Hepatocyte (in vitro differentiated cells): ENCODE measurements around the gene NLRP7.
"Not testable (repeated sequence)": the region's sequence is repeated elsewhere in the genome, so short reads cannot be mapped to it uniquely, and the experiment has no call there.

Experiments
- CTCF ChIP-seq: fragments of 200-600 bp; sonication (generic); IDR thresholded peaks from 2 replicates; pipeline ENCODE4 v1.5.1; 2016; ENCODE audit warnings: antibody characterized with exemption, mild to moderate bottlenecking; ENCODE audit not compliant: poor library complexity
- EZH2 ChIP-seq: fragments of 200-600 bp; sonication (generic); IDR thresholded peaks from 2 replicates; pipeline ENCODE4 v1.6.1; 2016; ENCODE audit warnings: antibody characterized with exemption, mild to moderate bottlenecking, borderline replicate concordance

DNA sequence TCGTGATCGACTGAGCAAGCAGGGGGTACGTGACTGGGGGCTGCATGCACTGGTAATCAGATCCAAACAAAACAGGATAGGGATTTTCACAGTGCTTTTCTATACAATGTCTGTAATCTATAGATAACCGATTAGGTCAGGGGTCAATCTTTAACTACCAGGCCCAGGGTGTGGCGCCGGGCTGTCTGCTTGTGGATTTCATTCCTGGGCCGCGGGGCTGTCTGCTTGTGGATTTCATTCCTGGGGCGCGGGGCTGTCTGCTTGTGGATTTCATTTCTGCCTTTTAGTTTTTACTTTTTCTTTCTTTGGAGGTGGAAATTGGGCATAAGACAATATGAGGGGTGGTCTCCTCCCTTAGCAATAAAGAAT, 6.0 kb upstream of the NLRP7 start:
- TF ChIP-seq CTCF, EZH2: not testable (repeated sequence)
